GM18867 (cell line): ENCODE data around the gene GBA2.
A peak's percentile ranks its signal among the peaks of the same experiment; 100 is the strongest.

ENCODE experiments used
- ATAC-seq: cut with Tn5 transposase; IDR thresholded peaks from one replicate; pipeline ENCODE4 v1.9.1; 2021; ENCODE audit warnings: mild to moderate bottlenecking, moderate library complexity; ENCODE audit not compliant: unreplicated experiment

GBA2 gene

GRCh38 chr9:35738924-35739323 lies 10.1 kb downstream of the GBA2 start:
- ATAC-seq = no peak

GRCh38 chr9:35738186-35738585 lies 10.8 kb downstream of the GBA2 start:
- ATAC-seq = no peak

GRCh38 chr9:35737143-35737542 lies 11.9 kb downstream of the GBA2 start:
- no peak for ATAC-seq

GRCh38 chr9:35736201-35736633 lies 12.8 kb downstream of the GBA2 start:
- no peak for ATAC-seq

- ATAC-seq = no peak
Observed at GRCh38 chr9:35734096-35734495, 14.9 kb downstream of the GBA2 start.

- peak; percentile 3 for ATAC-seq
Observed at GRCh38 chr9:35732800-35733541, 16.1 kb downstream of the GBA2 start.

GRCh38 chr9:35732185-35732799 lies 16.7 kb downstream of the GBA2 start, which contains the start of the genes CREB3 and TLN1:
CREB3 (plus strand) TSS chr9:35732666; CDS start chr9:35732773, 107 bp downstream.
TLN1 (minus strand) TSS chr9:35732195; CDS start chr9:35725694, 6,501 bp downstream.
- ATAC-seq = peak; percentile 81

GRCh38 chr9:35731415-35732184 lies 17.4 kb downstream of the GBA2 start:
- ATAC-seq = no peak

GRCh38 chr9:35730486-35730854 lies 18.6 kb downstream of the GBA2 start:
- ATAC-seq = no peak

GRCh38 chr9:35729700-35730485 lies 19.1 kb downstream of the GBA2 start:
- no peak for ATAC-seq

GRCh38 chr9:35729101-35729500 lies 19.9 kb downstream of the GBA2 start:
- no peak for ATAC-seq

- no peak for ATAC-seq
Observed at GRCh38 chr9:35728041-35728971, 20.7 kb downstream of the GBA2 start.

- no peak for ATAC-seq
Observed at GRCh38 chr9:35727676-35728040, 21.4 kb downstream of the GBA2 start.

- ATAC-seq = no peak
Observed at GRCh38 chr9:35726931-35727330, 22.1 kb downstream of the GBA2 start.

GRCh38 chr9:35725362-35725761 lies 23.7 kb downstream of the GBA2 start:
- no peak for ATAC-seq

- ATAC-seq = no peak
Observed at GRCh38 chr9:35723908-35724307, 25.1 kb downstream of the GBA2 start.

GRCh38 chr9:35723426-35723825 lies 25.6 kb downstream of the GBA2 start:
- no peak for ATAC-seq

GRCh38 chr9:35719546-35719945 lies 29.5 kb downstream of the GBA2 start:
- ATAC-seq = no peak

- no peak for ATAC-seq
Observed at GRCh38 chr9:35718721-35719511, 30.1 kb downstream of the GBA2 start.
